CD4-positive, alpha-beta T cell (primary cell): ENCODE results near the gene IRF8. TPM values are rescaled to one million over a fixed set of nuclear protein-coding genes. Genes with fewer than 3 reads are reported as not detected.
A peak's percentile ranks its signal among the peaks of the same experiment; 100 is the strongest.

Experiments
- ATAC-seq: fragments of 200-7000 bp; cut with Tn5 transposase; one replicate; pipeline ENCODE4 v1.10.0; 2022; ENCODE audit warnings: mild to moderate bottlenecking; ENCODE audit not compliant: poor library complexity
- CTCF ChIA-PET: fragments of 350-600 bp; sonication (Branson Sonifier 250); formaldehyde crosslinking; loops from one replicate; lab custom pipeline; 2021; ENCODE audit warnings: antibody characterized with exemption, inconsistent platforms; lab: Charles Lee
- POLR2A ChIA-PET: fragments of 350-600 bp; sonication (Branson Sonifier 250); formaldehyde crosslinking; loops from one replicate; lab custom pipeline; 2021; ENCODE audit warnings: antibody characterized with exemption, inconsistent platforms; lab: Charles Lee
- DNase-seq, 14 experiments: peaks; one replicate each; pipeline ENCODE4 v3.0.0-alpha.2; 2013 to 2020; ENCODE audit warnings: mixed read lengths in 2 of 14
- H3K27ac ChIP-seq, 2 donors: one replicate each; pipeline versions ENCODE4 v1.5.1 to v1.7.0; 2013; ENCODE audit warnings: low read length in 2 of 2, low read depth in 1 of 2, mild to moderate bottlenecking in 1 of 2
- H3K27me3 ChIP-seq, 2 experiments: 1 replicate in 1 of 2; 2 replicates in 1 of 2; pipeline versions ENCODE4 v1.6.1 to v1.7.0; 2013; ENCODE audit warnings: low read length in 2 of 2, control low read depth in 1 of 2, mild to moderate bottlenecking in 1 of 2, moderate library complexity in 1 of 2; ENCODE audit not compliant: insufficient read depth in 2 of 2, control insufficient read depth in 1 of 2
- H3K36me3 ChIP-seq: one replicate; pipeline ENCODE4 v1.6.1; 2013; ENCODE audit warnings: low read length, control low read depth; ENCODE audit not compliant: insufficient read depth
- H3K4me1 ChIP-seq: one replicate; pipeline ENCODE4 v1.6.1; 2013; ENCODE audit warnings: low read length, control low read depth; ENCODE audit not compliant: insufficient read depth
- H3K4me3 ChIP-seq: one replicate; pipeline ENCODE4 v1.5.1; 2013; ENCODE audit warnings: mild to moderate bottlenecking, low read length, moderate library complexity
- H3K9me3 ChIP-seq, 2 experiments: 1 replicate in 1 of 2; 2 replicates in 1 of 2; pipeline versions ENCODE4 v1.6.1 to v1.7.0; 2013; ENCODE audit warnings: low read length in 2 of 2, mild to moderate bottlenecking in 2 of 2, control low read depth in 1 of 2, moderate library complexity in 1 of 2; ENCODE audit not compliant: control insufficient read depth in 1 of 2, insufficient read depth in 1 of 2
- H3K27ac Mint-ChIP-seq: one replicate; pipeline ENCODE4 v1.8.0; 2020; ENCODE audit warnings: mixed read lengths
- H3K27me3 Mint-ChIP-seq: one replicate; pipeline ENCODE4 v1.8.0; 2021; ENCODE audit warnings: mixed read lengths
- H3K36me3 Mint-ChIP-seq: one replicate; pipeline ENCODE4 v1.8.0; 2021; ENCODE audit warnings: low read depth, mixed read lengths
- H3K4me1 Mint-ChIP-seq: one replicate; pipeline ENCODE4 v1.8.0; 2021; ENCODE audit warnings: low read depth, mixed read lengths
- H3K4me3 Mint-ChIP-seq: one replicate; pipeline ENCODE4 v1.8.0; 2020; ENCODE audit warnings: mild to moderate bottlenecking, mixed read lengths
- H3K9me3 Mint-ChIP-seq: one replicate; pipeline ENCODE4 v1.8.0; 2020; ENCODE audit warnings: mixed read lengths
- CTCF ChIP-seq: fragments of 200-600 bp; IDR thresholded peaks from one replicate; pipeline ENCODE4 v1.8.0; 2022; ENCODE audit warnings: antibody characterized with exemption, mild to moderate bottlenecking
- intact Hi-C, 2 experiments: fragments of 100-400 bp; cut with DNase I in 1 of 2; cut with micrococcal nuclease in 1 of 2; formaldehyde crosslinking; loops; one replicate each; pipeline versions ENCODE4 v1.15.1 to v1.9.0; 2023 to 2025; cut with DNase I, micrococcal nuclease
- total RNA-seq, 174 experiments: library from RNA in 2 of 174; stranded (reverse) in 2 of 174; gene quantifications; one replicate each; pipeline ENCODE4 v1.2.3 and lab custom pipeline; 2021 to 2026

IRF8 gene
- total RNA-seq, 2 experiments from 2014 or later, result 11.3 to 13.2 TPM

- no peak for ATAC-seq
- ChIA-PET CTCF (no interaction called here), POLR2A (no interaction called here)
- no peak for TF ChIP-seq CTCF
- Mint-ChIP-seq H3K4me3 (no peak overlapping the region), H3K9me3 (no peaks in the 10 kb centered on the region), H3K27me3 (no peaks in the 10 kb centered on the region), H3K36me3 (peaks cover 4% of the 10 kb centered on the region), H3K27ac (no peak overlapping the region), H3K4me1 (peaks cover 8% of the 10 kb centered on the region)
- Histone ChIP-seq H3K36me3 (peaks cover 3% of the 10 kb centered on the region), H3K4me3 (no peak overlapping the region), H3K27me3 (no peaks in the 10 kb centered on the region), H3K9me3 (no peaks in the 10 kb centered on the region), H3K27ac (no peak overlapping the region), H3K4me1 (peaks cover 4% of the 10 kb centered on the region)
- intact Hi-C loops, result no loop called here
- no peak for DNase-seq
Observed at GRCh38 chr16:85910854-85911247, 11.9 kb downstream of the IRF8 start.

GRCh38 chr16:85911251-85911930, 12.4 kb downstream of the IRF8 start:
- peaks cover 8% of the 10 kb centered on the region for H3K4me1 Mint-ChIP-seq
- Histone ChIP-seq H3K27me3 (no peaks in the 10 kb centered on the region), H3K36me3 (peaks cover 3% of the 10 kb centered on the region), H3K4me3 (no peak overlapping the region), H3K9me3 (no peaks in the 10 kb centered on the region), H3K27ac (no peak overlapping the region), H3K4me1 (peaks cover 9% of the 10 kb centered on the region)
- intact Hi-C loops, result no loop called here
- DNase-seq (no peak), ATAC-seq (no peak)
- no peak overlapping the region for H3K4me3 Mint-ChIP-seq
- no peaks in the 10 kb centered on the region for H3K9me3 Mint-ChIP-seq
- H3K27me3 Mint-ChIP-seq, result no peaks in the 10 kb centered on the region
- CTCF ChIA-PET, result no interaction called here
- no peak overlapping the region for H3K27ac Mint-ChIP-seq
- peaks cover 4% of the 10 kb centered on the region for H3K36me3 Mint-ChIP-seq
- TF ChIP-seq CTCF, result no peak
- POLR2A ChIA-PET, result no interaction called here

- peaks cover 4% of the 10 kb centered on the region for H3K36me3 Mint-ChIP-seq
- TF ChIP-seq CTCF, result no peak
- H3K27ac Mint-ChIP-seq, result no peak overlapping the region
- Histone ChIP-seq H3K27ac (no peak overlapping the region), H3K9me3 (no peaks in the 10 kb centered on the region), H3K27me3 (no peaks in the 10 kb centered on the region), H3K36me3 (no peaks in the 10 kb centered on the region), H3K4me3 (no peak overlapping the region), H3K4me1 (peaks cover 14% of the 10 kb centered on the region)
- intact Hi-C loops, result no loop called here
- ChIA-PET POLR2A (no interaction called here), CTCF (no interaction called here)
- no peaks in the 10 kb centered on the region for H3K27me3 Mint-ChIP-seq
- H3K4me3 Mint-ChIP-seq, result no peak overlapping the region
- ATAC-seq (no peak), DNase-seq (peak in 2 of 14 experiments; percentile 30 to 42)
- H3K9me3 Mint-ChIP-seq, result no peaks in the 10 kb centered on the region
- H3K4me1 Mint-ChIP-seq, result peaks cover 8% of the 10 kb centered on the region
Observed at GRCh38 chr16:85912211-85912974, 13.4 kb downstream of the IRF8 start.
